Subcutaneous adipose tissue (tissue), 4 donors: ENCODE results near the gene ADGRD1. TPM values are rescaled to one million over a fixed set of nuclear protein-coding genes. Genes with fewer than 3 reads are reported as not detected.

Experiments
- total RNA-seq, 4 donors: library from RNA; depleted of rRNA; stranded (reverse); fragments of >200 nt; gene quantifications; one replicate each; pipeline ENCODE4 v1.1.0, GENCODE V29; 2016
- TF ChIP-seq, protein P1 (sequence below): fragments of 450-650 bp; IDR thresholded peaks from one replicate; pipeline ENCODE4 v1.5.1; 2016; ENCODE audit warnings: low read depth, mild to moderate bottlenecking, control low read depth, antibody characterized with exemption, moderate library complexity

ADGRD1 gene
- total RNA-seq, 4 donors from 2014 or later: 16.3 to 34.1 (median 24.1) TPM

DNA sequence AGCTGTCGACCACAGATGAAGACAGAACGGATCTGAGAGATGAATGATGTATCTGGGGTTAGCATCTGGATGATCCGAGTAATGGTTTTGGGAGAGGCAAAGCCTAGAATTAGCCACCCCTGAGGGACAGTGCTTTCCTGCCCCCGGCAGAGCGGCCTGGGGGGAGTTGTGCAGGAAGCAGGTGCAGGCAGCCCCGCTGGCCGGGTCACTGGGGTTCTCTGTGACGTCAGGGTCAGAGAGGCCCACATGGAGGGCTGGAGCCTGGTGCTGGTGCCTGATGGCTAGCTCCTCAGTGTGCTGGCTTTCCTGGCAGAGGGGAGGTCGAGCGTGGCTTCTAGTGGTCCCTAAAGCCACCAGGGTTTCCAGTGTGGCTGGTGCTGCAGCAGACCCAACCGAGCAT is 70.3 kb downstream of the ADGRD1 start:
- TF ChIP-seq, protein P1, sequence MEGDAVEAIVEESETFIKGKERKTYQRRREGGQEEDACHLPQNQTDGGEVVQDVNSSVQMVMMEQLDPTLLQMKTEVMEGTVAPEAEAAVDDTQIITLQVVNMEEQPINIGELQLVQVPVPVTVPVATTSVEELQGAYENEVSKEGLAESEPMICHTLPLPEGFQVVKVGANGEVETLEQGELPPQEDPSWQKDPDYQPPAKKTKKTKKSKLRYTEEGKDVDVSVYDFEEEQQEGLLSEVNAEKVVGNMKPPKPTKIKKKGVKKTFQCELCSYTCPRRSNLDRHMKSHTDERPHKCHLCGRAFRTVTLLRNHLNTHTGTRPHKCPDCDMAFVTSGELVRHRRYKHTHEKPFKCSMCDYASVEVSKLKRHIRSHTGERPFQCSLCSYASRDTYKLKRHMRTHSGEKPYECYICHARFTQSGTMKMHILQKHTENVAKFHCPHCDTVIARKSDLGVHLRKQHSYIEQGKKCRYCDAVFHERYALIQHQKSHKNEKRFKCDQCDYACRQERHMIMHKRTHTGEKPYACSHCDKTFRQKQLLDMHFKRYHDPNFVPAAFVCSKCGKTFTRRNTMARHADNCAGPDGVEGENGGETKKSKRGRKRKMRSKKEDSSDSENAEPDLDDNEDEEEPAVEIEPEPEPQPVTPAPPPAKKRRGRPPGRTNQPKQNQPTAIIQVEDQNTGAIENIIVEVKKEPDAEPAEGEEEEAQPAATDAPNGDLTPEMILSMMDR: no peak

- TF ChIP-seq, protein P1: no peak
Measured at GRCh38 chr12:131024721-131025120, 71.0 kb downstream of the ADGRD1 start.

DNA sequence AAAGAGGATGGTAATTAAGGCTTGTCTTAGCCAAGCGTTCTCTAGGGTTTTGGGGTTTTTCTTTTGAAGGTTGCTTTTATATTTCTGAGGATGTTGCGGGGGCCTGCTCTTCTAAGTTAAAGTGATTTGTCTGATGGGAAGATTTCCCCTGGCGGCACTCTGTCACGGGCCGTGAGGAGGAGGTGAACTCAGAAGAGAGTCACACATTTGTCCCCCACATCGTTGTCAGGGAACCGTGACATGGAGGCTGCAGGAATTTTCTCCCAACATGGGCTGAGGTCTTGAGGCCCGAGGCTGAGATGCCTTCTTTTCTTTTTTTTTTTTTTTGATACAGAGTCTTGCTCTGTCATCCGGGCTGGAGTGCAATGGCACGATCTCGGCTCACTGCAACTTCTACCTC is 71.5 kb downstream of the ADGRD1 start:
- TF ChIP-seq, protein P1: no peak

DNA sequence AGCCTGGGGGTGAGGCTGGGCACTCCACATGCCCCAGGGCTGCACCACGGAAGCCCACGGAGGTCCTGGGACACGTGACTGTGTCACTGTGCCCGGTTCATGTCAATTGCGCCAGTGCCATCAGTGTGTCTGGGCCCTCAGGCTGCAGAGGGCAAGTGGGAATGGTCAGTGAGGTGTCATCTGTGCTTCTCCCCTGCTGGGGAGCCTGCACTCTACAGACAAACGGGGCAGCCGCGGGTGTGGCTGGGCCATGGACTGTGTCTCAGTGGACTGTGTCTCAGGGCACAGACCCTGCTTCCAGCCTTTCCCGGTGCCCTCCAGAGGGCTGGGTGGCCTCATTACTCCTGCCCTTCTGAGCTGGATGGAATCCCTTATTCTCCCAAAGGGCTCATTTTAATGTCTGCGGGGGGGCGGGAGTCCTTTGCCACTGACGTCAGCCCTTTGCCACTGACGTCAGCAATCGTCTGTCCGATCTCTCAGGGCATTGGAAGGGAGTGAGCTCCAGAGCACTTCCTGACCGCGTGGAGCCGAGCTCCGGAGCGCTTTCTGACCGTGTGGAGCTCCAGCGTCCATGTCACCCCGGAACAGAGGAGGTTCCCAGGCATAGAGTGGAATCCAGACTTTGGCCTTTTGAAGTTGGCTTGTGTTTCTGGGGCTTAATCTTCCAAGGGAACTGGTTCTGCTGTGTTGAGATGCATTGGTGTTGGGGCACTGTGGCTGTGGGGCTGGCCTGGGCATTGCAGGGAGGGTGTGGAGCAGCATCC is 72.4 kb downstream of the ADGRD1 start:
- TF ChIP-seq, protein P1: no peak

- TF ChIP-seq, protein P1: no peak
Measured at GRCh38 chr12:131026754-131027153, 73.0 kb downstream of the ADGRD1 start.

GRCh38 chr12:131027264-131027663 is 73.6 kb downstream of the ADGRD1 start:
- TF ChIP-seq, protein P1: no peak

- TF ChIP-seq, protein P1: no peak
Measured at GRCh38 chr12:131027876-131028586, 74.3 kb downstream of the ADGRD1 start.
